Suppressor macrophage treated with lipopolysaccharide for 4 hours (primary cell): ENCODE measurements around the gene TNFSF9.

Source experiments
- DNase-seq: peaks from one replicate; pipeline ENCODE4 v3.0.0-alpha.2; 2020

TNFSF9 gene

GRCh38 chr19:6573350-6573749 is 42.5 kb downstream of the TNFSF9 start:
- DNase-seq = no peak

DNA sequence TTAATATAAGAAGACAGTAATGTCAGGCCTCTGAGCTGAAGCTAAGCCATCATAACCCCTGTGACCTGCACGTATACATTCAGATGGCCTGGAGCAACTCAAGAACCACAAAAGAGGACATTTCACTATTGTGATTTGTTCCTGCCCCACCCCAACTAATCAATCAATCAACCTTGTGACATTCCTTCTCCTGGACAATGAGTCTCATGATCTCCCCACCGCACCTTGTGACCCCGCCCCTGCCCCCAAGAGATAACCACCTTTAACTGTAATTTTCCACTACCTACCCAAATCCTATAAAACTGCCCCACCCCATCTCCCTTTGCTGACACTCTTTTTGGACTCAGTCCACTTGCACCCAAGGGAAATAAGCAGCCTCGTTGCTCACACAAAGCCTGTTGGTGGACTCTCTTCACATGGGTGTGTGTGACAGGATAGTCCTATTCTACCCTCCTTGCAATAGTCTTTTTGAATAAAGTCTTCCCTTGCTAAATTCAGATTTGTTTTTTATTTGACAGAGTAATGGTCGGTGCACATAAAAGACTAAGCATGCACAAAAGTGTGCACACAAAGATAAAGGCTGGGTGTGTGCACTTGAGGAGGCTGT is 46.1 kb downstream of the TNFSF9 start:
- no peak for DNase-seq

DNA sequence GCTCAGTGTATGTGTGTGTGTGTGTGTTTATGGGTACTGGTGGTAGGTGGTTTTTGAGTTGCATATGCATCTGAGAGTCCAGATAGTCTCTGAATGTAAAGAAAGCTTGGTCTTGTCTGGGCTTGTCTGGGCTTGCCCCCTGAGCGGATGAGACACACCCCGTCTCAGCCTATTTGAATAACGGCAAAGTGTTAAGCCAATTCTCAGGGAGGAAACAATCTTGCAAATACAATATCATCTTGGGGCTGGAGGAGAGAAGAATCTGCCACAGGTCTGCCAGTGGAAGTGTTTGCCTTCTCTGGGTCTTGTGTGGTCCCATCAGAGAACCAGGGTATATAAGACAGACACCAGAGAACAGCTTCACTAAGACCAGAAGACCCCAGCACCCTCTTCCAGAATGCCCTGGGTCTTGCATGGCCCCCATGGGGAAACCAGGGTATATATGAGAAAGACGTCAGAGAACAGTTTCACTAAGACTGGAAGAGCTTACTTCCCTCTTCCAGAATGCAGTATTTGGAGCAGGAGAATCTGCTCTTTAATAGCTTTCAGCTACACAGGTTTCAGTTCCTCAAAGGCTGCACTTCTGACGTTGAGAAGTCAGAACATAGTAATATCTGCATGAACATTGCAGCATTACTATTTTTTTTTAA is 46.8 kb downstream of the TNFSF9 start:
- DNase-seq = peak; percentile 96

- no peak for DNase-seq
These were observed 48.8 kb downstream of the TNFSF9 start for GRCh38 chr19:6579450-6580178.

GRCh38 chr19:6580313-6580712 is 49.5 kb downstream of the TNFSF9 start:
- peak; percentile 73 for DNase-seq

- DNase-seq = peak; percentile 61
These were observed 52.0 kb downstream of the TNFSF9 start for GRCh38 chr19:6582515-6583484.
